ENCODE measurements around the gene SPANXB1. TPM values are rescaled to one million over a fixed set of nuclear protein-coding genes. Genes with fewer than 3 reads are reported as not detected.
"Not testable (repeated sequence)": the region's sequence is repeated elsewhere in the genome, so short reads cannot be mapped to it uniquely, and the experiment has no call there.

SPANXB1 gene
- total and polyA plus RNA-seq, 2 donors (not counting 1 experiment from before 2014, with no cell fraction given) = not detected

GRCh38 chrX:140980271-140980670 lies 22.1 kb upstream of the SPANXB1 start:
- H3K9me3 Mint-ChIP-seq (ENCODE audit: insufficient read depth) = no peaks in the 10 kb centered on the region
- Histone ChIP-seq H3K79me2 (ENCODE audit: control insufficient read depth, insufficient read depth, low read length) (no peaks in the 10 kb centered on the region), H3K36me3 (replicated peaks in 1 of 2; ENCODE audit: control extremely low read depth in 1 of 2, control insufficient read depth in 1 of 2, extremely low read depth in 1 of 2, insufficient read depth in 2 of 2, low read length in 1 of 2) (no peaks in the 10 kb centered on the region), H3K9me3 (ENCODE audit: control extremely low read depth in 1 of 3, control insufficient read depth in 2 of 3, insufficient read depth in 1 of 3, low read length in 2 of 3) (no peaks in the 10 kb centered on the region), H3K4me2 (replicated peaks; ENCODE audit: low read depth, low read length, poor library complexity, severe bottlenecking) (no peak overlapping the region), H3K27ac (ENCODE audit: low read length in 2 of 2) (no peak overlapping the region), H2AFZ (ENCODE audit: insufficient read depth, low read depth, low read length, poor library complexity, severe bottlenecking) (no peak overlapping the region), H4K20me1 (ENCODE audit: control insufficient read depth, insufficient read depth, low read length, poor library complexity, severe bottlenecking) (no peaks in the 10 kb centered on the region), H3K9ac (ENCODE audit: low read length) (no peak overlapping the region), H3K4me1 (ENCODE audit: control insufficient read depth in 2 of 2, insufficient read depth in 2 of 2, low read length in 2 of 2) (no peaks in the 10 kb centered on the region), H3K4me3 (ENCODE audit: control extremely low read depth in 1 of 5, extremely low read depth in 1 of 5, insufficient read depth in 1 of 5, low read depth in 2 of 5, low read length in 4 of 5) (no peak overlapping the region), H3K27me3 (replicated peaks in 1 of 4; ENCODE audit: control extremely low read depth in 1 of 4, control insufficient read depth in 3 of 4, insufficient read depth in 4 of 4, low read length in 3 of 4) (no peaks in the 10 kb centered on the region)
- no CpG with 5 or more reads among the region's 3 CpGs for WGBS (ENCODE audit: insufficient coverage)
- ChIA-PET POLR2A (no interaction called here), CTCF (no interaction called here)
- no peaks in the 10 kb centered on the region for H3K27me3 Mint-ChIP-seq
- no peak for DNase-seq
- no peak for ATAC-seq (ENCODE audit: low read depth)
- intact Hi-C loops (cut with micrococcal nuclease) = no loop called here
- no peak overlapping the region for H3K27ac Mint-ChIP-seq
- TF ChIP-seq EZH2 (IDR thresholded peaks at IDR 0.05; ENCODE audit: borderline replicate concordance, insufficient read depth, low read depth, low read length, poor library complexity, severe bottlenecking) (no peak), CTCF (IDR thresholded peaks at IDR 0.05) (no peak)
- H3K4me1 Mint-ChIP-seq = no peaks in the 10 kb centered on the region
- no peak overlapping the region for H3K4me3 Mint-ChIP-seq

GRCh38 chrX:140983730-140984129 lies 18.7 kb upstream of the SPANXB1 start:
- Mint-ChIP-seq H3K27ac (no peak overlapping the region), H3K27me3 (no peaks in the 10 kb centered on the region), H3K4me3 (no peak overlapping the region), H3K9me3 (ENCODE audit: insufficient read depth) (no peaks in the 10 kb centered on the region), H3K4me1 (no peaks in the 10 kb centered on the region)
- WGBS (ENCODE audit: insufficient coverage) = no CpG with 5 or more reads among the region's 1 CpG
- Histone ChIP-seq H3K79me2 (ENCODE audit: control insufficient read depth, insufficient read depth, low read length) (no peaks in the 10 kb centered on the region), H3K9ac (ENCODE audit: low read length) (no peak overlapping the region), H3K27ac (ENCODE audit: low read length in 2 of 2) (no peak overlapping the region), H3K27me3 (replicated peaks in 1 of 4; ENCODE audit: control extremely low read depth in 1 of 4, control insufficient read depth in 3 of 4, insufficient read depth in 4 of 4, low read length in 3 of 4) (no peaks in the 10 kb centered on the region), H3K9me3 (ENCODE audit: control extremely low read depth in 1 of 3, control insufficient read depth in 2 of 3, insufficient read depth in 1 of 3, low read length in 2 of 3) (no peaks in the 10 kb centered on the region), H3K36me3 (replicated peaks in 1 of 2; ENCODE audit: control extremely low read depth in 1 of 2, control insufficient read depth in 1 of 2, extremely low read depth in 1 of 2, insufficient read depth in 2 of 2, low read length in 1 of 2) (no peaks in the 10 kb centered on the region), H4K20me1 (ENCODE audit: control insufficient read depth, insufficient read depth, low read length, poor library complexity, severe bottlenecking) (no peaks in the 10 kb centered on the region), H2AFZ (ENCODE audit: insufficient read depth, low read depth, low read length, poor library complexity, severe bottlenecking) (no peak overlapping the region), H3K4me3 (ENCODE audit: control extremely low read depth in 1 of 5, extremely low read depth in 1 of 5, insufficient read depth in 1 of 5, low read depth in 2 of 5, low read length in 4 of 5) (no peak overlapping the region), H3K4me1 (ENCODE audit: control insufficient read depth in 2 of 2, insufficient read depth in 2 of 2, low read length in 2 of 2) (no peaks in the 10 kb centered on the region), H3K4me2 (replicated peaks; ENCODE audit: low read depth, low read length, poor library complexity, severe bottlenecking) (no peak overlapping the region)
- ATAC-seq (ENCODE audit: low read depth) (no peak), DNase-seq (no peak)
- ChIA-PET CTCF (no interaction called here), POLR2A (no interaction called here)
- intact Hi-C loops (cut with micrococcal nuclease) = no loop called here
- TF ChIP-seq EZH2 (IDR thresholded peaks at IDR 0.05; ENCODE audit: borderline replicate concordance, insufficient read depth, low read depth, low read length, poor library complexity, severe bottlenecking) = no peak
- TF ChIP-seq CTCF (IDR thresholded peaks at IDR 0.05) = no peak

DNA sequence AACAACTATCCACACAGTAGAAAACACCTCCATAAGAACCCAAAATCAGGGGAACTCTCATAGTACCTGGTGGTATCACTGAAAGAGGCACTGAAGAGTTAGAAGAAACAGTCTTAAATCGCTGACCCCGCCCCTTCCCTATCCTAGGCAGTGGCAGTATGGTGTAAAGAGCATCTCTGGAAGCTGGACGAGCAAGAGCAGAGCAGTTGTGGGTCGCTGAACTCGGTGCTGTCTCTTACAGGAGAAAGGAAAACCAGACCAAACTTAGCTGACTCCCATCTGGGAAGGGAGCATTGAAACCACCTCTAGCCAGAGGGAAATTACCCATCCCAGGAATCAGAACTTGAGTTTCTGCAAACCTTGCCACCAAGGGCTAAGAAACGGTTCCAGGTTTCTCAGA lies 2.8 kb downstream of the SPANXB1 start:
- H2AFZ ChIP-seq (ENCODE audit: insufficient read depth, low read depth, low read length, poor library complexity, severe bottlenecking); H3K9me3 Mint-ChIP-seq (ENCODE audit: insufficient read depth); H3K4me3 ChIP-seq (ENCODE audit: control extremely low read depth in 1 of 5, extremely low read depth in 1 of 5, insufficient read depth in 1 of 5, low read depth in 2 of 5, low read length in 4 of 5); H4K20me1 ChIP-seq (ENCODE audit: control insufficient read depth, insufficient read depth, low read length, poor library complexity, severe bottlenecking); H3K4me3 Mint-ChIP-seq; intact Hi-C loops (cut with micrococcal nuclease); H3K4me1 Mint-ChIP-seq; CTCF ChIA-PET; H3K9ac ChIP-seq (ENCODE audit: low read length); H3K4me2 ChIP-seq (replicated peaks; ENCODE audit: low read depth, low read length, poor library complexity, severe bottlenecking); H3K27me3 ChIP-seq (replicated peaks in 1 of 4; ENCODE audit: control extremely low read depth in 1 of 4, control insufficient read depth in 3 of 4, insufficient read depth in 4 of 4, low read length in 3 of 4); H3K27me3 Mint-ChIP-seq; H3K27ac Mint-ChIP-seq; DNase-seq; H3K36me3 ChIP-seq (replicated peaks in 1 of 2; ENCODE audit: control extremely low read depth in 1 of 2, control insufficient read depth in 1 of 2, extremely low read depth in 1 of 2, insufficient read depth in 2 of 2, low read length in 1 of 2); H3K4me1 ChIP-seq (ENCODE audit: control insufficient read depth in 2 of 2, insufficient read depth in 2 of 2, low read length in 2 of 2); H3K79me2 ChIP-seq (ENCODE audit: control insufficient read depth, insufficient read depth, low read length); ATAC-seq (ENCODE audit: low read depth); POLR2A ChIA-PET; H3K9me3 ChIP-seq (ENCODE audit: control extremely low read depth in 1 of 3, control insufficient read depth in 2 of 3, insufficient read depth in 1 of 3, low read length in 2 of 3); H3K27ac ChIP-seq (ENCODE audit: low read length in 2 of 2): not testable (repeated sequence)
- WGBS (ENCODE audit: insufficient coverage) = no CpG with 5 or more reads among the region's 6 CpGs
